ENCODE data around the gene KDM6A. TPM values are rescaled to one million over a fixed set of nuclear protein-coding genes. Genes with fewer than 3 reads are reported as not detected.

KDM6A gene
- total and polyA plus RNA-seq, 2 of the 13 experiments (the other 11 are each of a cell fraction or from before 2014, with no cell fraction given), result 16.7 to 18.2 TPM

DNA sequence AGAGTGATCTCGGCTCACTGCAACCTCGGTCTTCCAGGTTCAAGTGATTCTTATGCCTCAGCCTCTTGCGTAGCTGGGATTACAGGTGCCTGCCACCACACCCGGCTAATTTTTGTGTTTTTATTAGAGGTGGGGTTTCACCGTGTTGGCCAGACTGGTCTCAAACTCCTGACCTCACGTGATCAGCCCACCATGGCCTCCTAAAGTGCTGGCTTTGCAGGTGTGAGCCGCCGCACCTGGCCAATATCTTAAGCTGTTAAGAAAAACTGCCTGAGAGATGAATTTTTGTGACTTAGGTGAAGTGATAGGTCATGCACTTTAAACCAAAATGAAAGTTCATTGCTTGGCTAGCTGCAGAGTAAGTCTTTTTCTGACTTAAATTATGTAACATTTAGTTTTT is 5.8 kb downstream of the KDM6A start (continued):
- TF ChIP-seq NR2C2 (CRISPR knock-in tag; IDR thresholded peaks at IDR 0.05; ENCODE audit: borderline replicate concordance) (no peak), CENPX (CRISPR knock-in tag; IDR thresholded peaks at IDR 0.05) (no peak), ZFY (CRISPR knock-in tag; IDR thresholded peaks at IDR 0.05) (no peak), ZNF230 (CRISPR knock-in tag; IDR thresholded peaks at IDR 0.05) (no peak), ZNF382 (CRISPR knock-in tag; IDR thresholded peaks at IDR 0.05; ENCODE audit: borderline replicate concordance) (no peak)
- TF ChIP-seq, protein P1, sequence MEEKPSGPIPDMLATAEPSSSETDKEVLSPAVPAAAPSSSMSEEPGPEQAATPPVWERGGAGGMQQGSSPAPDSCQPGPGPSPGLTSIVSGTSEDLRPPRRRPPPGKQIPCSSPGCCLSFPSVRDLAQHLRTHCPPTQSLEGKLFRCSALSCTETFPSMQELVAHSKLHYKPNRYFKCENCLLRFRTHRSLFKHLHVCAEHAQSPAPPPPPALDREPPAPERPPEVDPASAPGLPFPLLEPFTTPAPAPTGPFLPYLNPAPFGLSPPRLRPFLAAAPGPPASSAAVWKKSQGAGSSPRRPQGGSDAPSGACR (CRISPR knock-in tag; IDR thresholded peaks at IDR 0.05), result no peak
- TF ChIP-seq, protein P2, sequence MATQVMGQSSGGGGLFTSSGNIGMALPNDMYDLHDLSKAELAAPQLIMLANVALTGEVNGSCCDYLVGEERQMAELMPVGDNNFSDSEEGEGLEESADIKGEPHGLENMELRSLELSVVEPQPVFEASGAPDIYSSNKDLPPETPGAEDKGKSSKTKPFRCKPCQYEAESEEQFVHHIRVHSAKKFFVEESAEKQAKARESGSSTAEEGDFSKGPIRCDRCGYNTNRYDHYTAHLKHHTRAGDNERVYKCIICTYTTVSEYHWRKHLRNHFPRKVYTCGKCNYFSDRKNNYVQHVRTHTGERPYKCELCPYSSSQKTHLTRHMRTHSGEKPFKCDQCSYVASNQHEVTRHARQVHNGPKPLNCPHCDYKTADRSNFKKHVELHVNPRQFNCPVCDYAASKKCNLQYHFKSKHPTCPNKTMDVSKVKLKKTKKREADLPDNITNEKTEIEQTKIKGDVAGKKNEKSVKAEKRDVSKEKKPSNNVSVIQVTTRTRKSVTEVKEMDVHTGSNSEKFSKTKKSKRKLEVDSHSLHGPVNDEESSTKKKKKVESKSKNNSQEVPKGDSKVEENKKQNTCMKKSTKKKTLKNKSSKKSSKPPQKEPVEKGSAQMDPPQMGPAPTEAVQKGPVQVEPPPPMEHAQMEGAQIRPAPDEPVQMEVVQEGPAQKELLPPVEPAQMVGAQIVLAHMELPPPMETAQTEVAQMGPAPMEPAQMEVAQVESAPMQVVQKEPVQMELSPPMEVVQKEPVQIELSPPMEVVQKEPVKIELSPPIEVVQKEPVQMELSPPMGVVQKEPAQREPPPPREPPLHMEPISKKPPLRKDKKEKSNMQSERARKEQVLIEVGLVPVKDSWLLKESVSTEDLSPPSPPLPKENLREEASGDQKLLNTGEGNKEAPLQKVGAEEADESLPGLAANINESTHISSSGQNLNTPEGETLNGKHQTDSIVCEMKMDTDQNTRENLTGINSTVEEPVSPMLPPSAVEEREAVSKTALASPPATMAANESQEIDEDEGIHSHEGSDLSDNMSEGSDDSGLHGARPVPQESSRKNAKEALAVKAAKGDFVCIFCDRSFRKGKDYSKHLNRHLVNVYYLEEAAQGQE (IDR thresholded peaks at IDR 0.05; ENCODE audit: borderline replicate concordance in 1 of 2, low read depth in 1 of 2, low read length in 2 of 2), result no peak

DNA sequence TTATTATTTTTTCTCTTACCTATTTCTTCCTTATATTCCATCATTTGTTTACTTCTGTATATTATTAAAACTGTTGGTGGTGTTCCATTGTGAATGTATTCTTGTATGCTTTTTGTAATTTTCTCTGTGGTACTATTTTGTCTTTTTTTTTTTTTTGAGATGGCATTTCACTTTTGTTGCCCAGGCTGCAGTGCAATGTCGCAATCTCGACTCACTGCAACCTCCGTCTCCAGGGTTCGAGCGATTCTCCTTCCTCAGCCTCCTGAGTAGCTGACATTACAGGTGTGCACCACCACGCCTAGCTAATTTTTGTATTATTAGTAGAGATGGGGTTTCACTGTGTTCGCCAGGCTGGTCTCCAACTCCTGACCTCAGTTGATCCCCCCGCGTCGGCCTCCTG is 8.6 kb downstream of the KDM6A start:
- in situ Hi-C loops (cut with HindIII; ENCODE audit: extremely low pct_ligation_motif_present, low pct_unique_long_range_greater_than_20kb), result no loop called here
- intact Hi-C loops (cut with micrococcal nuclease; ENCODE audit: unreplicated experiment), result no loop called here
- peaks cover 13% of the 10 kb centered on the region; the same call in 1 of the 2 replicates for H3K4me1 ChIP-seq (ENCODE audit: insufficient read depth, low read length)
- WGBS (ENCODE audit: low lambda C conversion rate), result 93% methylated on average over 10 of the region's 10 CpGs
- ATAC-seq, result no peak
- H3K4me2 ChIP-seq (ENCODE audit: low read depth, low read length), result no peak overlapping the region
- no peaks in the 10 kb centered on the region for H3K9me3 ChIP-seq (ENCODE audit: low read length)
- H2AFZ ChIP-seq (ENCODE audit: low read length), result no peak overlapping the region
- H3K79me2 ChIP-seq (ENCODE audit: insufficient read depth, low read length), result peaks cover 85% of the 10 kb centered on the region
- no peak overlapping the region for H3K4me3 ChIP-seq (replicated peaks in 1 of 3; ENCODE audit: insufficient read depth in 1 of 3, low read depth in 2 of 3, low read length in 3 of 3)
- TF ChIP-seq ZNF34 (CRISPR knock-in tag; IDR thresholded peaks at IDR 0.05; ENCODE audit: borderline replicate concordance), result no peak
- peak; percentile 37; the same call in 1 of the 2 replicates for TF ChIP-seq CEBPB (IDR thresholded peaks at IDR 0.05; ENCODE audit: borderline replicate concordance, low read depth, low read length)
- TF ChIP-seq KDM1A (CRISPR knock-in tag; IDR thresholded peaks at IDR 0.05), result no peak
- no peak for TF ChIP-seq ZNF780A (CRISPR knock-in tag; IDR thresholded peaks at IDR 0.05)
- no peak for TF ChIP-seq ZSCAN9 (CRISPR knock-in tag; IDR thresholded peaks at IDR 0.05; ENCODE audit: borderline replicate concordance)
- no peak for TF ChIP-seq TBP (CRISPR knock-in tag; IDR thresholded peaks at IDR 0.05)
- TF ChIP-seq PCBP2 (optimal IDR thresholded peaks at IDR 0.05; ENCODE audit: low read depth, low read length, poor library complexity, severe bottlenecking), result no peak
- no peak for TF ChIP-seq PAWR (CRISPR knock-in tag; IDR thresholded peaks at IDR 0.05; ENCODE audit: borderline replicate concordance)
- ChIA-PET CTCF (ENCODE audit: low intra/inter-chr PET ratio, low total read pairs) (no interaction called here), POLR2A (interaction anchor here (1.3 kb wide), 1 partner anchor 9 kb away, joined by 3 read pairs; the partner anchor contains the start of gene KDM6A)
- H3K27ac ChIP-seq (ENCODE audit: extremely low read length, insufficient read depth, low read length), result no peak overlapping the region
- DNase-seq (ENCODE audit: low spot score), result no peak
- H4K20me1 ChIP-seq (ENCODE audit: insufficient read depth, low read length), result peaks cover 44% of the 10 kb centered on the region; the same call in 1 of the 2 replicates
- H3K9ac ChIP-seq (ENCODE audit: insufficient read depth, low read depth, low read length), result no peak overlapping the region
- no peak for FAIRE-seq
- no TSS peak for BruUV-seq (replicated peaks)
- no peaks in the 10 kb centered on the region for H3K27me3 ChIP-seq (ENCODE audit: control insufficient read depth in 1 of 2, insufficient read depth in 2 of 2, low read length in 2 of 2)
- no peaks in the 10 kb centered on the region for H3K36me3 ChIP-seq (replicated peaks in 1 of 2; ENCODE audit: control insufficient read depth in 1 of 2, insufficient read depth in 2 of 2, low read length in 2 of 2)
